ENCODE data around the gene HHATL. TPM values are rescaled to one million over a fixed set of nuclear protein-coding genes. Genes with fewer than 3 reads are reported as not detected.
"Not testable (repeated sequence)": the region's sequence is repeated elsewhere in the genome, so short reads cannot be mapped to it uniquely, and the experiment has no call there.

The HHATL gene
- polyA plus RNA-seq, 1 donor: 73.4 TPM

GRCh38 chr3:42733501-42734262 is 31.1 kb upstream of the HHATL start:
- DNase-seq (ENCODE audit: low read depth): no peak

GRCh38 chr3:42732829-42733459 is 30.3 kb upstream of the HHATL start:
- no peak for DNase-seq (ENCODE audit: low read depth)

DNA sequence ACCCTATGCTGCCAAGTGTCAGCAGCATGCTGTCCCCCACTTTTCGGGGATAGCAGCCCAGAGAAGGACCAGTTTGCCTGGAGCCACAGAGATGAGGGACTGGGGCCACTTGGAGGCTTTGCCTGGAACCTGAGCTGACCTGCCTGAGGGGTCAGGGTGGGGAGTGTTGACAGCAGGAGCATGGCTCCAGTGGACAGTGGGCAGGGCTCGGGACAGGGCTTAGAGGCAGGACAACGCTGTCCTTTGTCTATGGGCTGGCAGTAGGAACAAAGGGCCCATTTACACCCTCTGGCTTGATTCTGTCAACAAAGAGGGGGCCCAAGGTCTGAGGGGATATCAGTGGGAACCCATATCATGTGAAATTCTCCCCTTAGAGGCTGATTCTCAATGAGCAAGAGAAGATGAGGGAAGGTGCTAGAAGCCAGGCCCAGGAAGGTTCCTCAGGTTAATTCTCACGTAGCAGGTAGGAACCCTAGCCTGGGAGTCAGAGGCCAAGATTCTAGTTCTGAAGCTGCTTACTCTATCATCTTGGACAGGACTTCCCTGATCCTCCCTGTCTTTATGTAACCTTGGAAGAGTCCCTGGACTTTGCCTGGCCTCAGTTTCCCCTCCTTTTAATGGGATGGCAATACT is 29.7 kb upstream of the HHATL start:
- DNase-seq (ENCODE audit: low read depth): no peak

DNA sequence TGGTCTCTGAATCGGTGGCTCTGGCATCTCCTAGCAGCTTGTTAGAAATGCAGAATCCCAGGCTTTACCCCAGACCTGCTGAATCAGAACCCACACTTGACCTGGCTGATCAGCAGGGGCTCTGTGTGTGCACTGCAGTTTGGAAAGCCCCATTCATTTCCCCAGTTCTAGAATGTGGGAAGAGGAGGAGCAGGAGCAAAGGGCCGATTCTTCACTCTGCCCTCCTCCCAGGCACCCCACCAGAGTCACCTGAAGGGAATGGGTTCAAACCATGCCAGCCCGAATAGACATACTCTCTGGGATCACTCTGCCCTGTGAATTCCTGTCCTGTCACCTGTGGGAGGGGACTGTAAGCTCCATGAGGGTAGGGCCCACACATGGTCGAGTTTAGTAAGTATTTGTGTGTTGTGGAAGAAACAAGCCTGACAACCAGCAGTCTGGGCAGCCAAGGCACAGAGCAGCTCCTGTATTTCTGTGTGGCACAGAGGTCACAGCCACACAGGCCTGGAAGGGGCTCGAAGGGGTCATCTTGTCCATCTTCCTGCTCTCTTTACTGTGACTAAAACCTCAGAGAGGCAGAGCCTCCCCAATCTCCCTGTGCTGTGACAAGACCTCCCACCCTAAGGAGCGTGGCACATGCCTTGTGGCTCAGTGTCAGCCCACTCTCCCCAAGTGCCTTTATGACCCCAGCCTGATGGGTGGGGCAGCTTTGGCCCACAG is 29.0 kb upstream of the HHATL start:
- no peak for DNase-seq (ENCODE audit: low read depth)

DNA sequence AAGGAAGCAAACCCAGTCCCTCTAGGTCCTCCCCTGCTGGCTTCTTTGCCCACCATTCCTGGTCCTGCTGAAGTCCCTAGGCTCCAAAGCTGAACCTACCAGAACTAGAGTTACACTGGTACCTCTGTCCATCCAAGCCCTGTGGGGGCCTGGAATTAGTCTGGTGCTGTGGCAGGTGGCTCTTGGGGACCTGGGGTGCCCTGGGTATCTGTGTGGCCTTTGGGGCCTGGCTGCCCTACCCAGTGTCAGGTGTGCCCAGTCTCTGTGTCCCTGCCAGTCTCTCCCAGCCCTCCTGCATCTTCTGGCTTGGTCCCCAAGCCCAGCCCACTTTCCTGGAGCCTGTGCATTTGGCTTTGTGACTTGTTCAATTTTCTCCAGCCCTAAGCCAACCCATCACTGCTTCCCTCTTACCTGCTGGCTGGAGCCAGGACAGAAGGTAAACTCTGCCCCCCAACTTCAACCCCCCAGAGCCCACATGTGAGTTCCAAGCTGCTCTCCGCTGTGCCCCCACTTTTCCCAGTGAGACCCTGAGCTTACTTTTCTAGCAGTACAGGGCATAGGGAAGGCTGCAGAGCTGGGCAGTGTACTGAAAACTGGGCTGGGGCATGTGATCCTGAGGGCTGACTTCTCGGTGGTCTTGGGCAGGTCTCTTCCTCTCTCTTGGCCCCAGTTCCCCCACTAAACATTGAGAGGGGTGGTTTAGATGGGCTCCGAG is 28.3 kb upstream of the HHATL start:
- no peak for DNase-seq (ENCODE audit: low read depth)

DNA sequence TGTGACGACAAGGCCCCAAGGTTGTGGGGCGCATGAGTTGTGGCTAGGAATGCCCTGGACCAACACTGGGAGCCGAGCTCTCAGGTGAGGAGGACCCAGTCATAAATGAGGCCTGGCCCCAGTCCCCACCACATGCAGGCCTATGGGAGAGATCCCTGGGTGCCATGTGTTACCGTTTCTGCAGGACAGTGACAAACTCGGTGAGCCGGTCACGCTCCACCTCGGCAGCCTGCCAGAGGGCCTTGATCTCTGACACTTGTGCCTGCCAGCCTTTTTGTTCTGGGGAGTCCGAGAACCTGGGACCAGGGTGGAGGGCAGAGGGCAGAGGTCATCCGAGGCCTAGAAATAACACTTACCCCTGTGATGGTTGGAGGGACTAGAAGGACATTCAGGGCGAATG is 27.7 kb upstream of the HHATL start:
- no peak for DNase-seq (ENCODE audit: low read depth)

- no peak for DNase-seq (ENCODE audit: low read depth)
These were observed 27.0 kb upstream of the HHATL start for GRCh38 chr3:42729404-42730145.

DNA sequence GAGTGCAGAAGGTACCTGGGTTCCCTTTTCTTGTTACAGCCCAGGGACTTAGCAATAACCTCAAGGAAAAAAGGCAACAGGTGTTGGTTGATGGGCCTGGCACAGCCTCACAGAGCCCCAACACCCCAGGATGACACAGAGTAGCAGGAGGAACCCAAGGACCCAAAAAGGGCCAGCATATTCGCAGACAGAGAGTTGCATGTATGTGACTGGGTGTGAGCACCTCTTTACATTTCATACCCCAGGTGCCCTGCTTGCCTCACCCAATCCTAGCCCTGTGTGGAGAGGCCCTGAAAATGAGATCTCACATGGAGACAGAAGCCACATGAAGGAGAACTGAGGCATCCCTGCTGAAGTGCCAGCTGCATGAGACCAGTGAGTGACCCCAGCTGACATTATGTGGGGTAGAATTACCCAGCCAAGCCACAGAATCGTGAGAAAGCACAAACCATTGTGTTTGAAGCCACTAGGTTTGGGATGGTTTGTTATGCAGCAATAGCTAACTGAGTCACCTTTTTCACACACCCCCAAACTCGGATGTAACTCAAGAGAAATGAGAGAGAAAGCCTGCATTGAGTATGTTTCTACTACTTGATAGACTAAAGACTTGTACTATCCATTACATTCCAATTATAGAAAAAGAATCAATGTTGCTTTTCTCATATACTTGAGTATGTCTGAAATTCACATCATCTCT is 26.2 kb upstream of the HHATL start:
- DNase-seq (ENCODE audit: low read depth): no peak

DNA sequence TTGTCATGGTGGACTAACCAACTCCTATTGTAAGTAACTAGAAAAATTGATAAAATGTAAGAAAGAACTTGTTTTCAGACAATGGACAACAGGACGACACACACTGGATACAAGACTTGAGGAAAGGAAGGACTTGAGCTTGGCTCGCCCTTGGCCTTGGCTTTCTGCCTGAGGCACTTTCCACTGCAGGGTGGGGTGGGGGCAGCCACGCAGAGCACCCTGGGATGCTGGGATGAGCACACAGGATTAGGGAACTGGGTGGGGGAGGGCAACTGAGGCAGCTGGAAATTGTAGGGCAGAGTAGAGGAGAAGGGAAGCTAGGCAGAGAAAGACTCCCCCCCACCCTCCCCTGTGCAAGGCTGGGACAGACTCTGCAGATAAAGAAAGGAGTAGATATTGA is 25.5 kb upstream of the HHATL start:
- DNase-seq (ENCODE audit: low read depth): no peak

DNA sequence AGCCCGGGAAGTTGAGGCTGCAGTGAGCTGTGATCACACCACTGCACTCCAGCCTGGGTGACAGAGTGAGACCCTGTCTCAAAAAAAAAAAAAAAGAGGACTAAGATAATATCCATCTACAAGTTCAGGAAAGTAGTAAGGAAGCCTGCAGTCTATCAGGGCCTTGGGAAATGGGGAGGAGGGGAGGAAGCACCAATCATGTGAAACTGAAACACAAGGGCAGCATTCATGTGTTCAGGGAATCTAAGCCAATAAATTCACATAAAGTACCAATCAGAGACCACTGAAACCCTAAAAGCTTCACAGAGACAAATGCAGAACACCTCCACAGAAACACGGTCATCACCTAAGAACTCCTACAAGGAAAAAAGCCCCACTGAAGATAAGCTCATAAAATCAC is 22.9 kb upstream of the HHATL start:
- no peak for DNase-seq (ENCODE audit: low read depth)

DNA sequence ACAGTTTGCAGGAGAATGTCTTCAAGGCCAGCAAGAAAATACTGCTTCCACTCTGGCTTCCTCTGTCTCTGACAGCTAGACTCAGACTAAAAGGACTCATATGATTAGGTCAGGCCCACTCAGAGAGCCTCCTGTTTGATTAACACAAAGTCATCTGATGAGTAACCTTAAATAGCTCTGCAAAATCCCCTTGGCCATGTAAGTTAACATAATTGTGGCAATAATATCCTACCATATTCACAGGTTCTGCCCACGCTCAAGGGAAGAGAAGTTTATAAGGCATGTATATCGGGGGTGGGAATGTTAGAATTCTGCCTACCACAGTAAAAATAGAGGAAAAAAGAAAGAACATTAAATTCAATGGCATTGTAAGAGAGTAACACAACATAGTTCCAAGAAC is 20.6 kb upstream of the HHATL start:
- DNase-seq (ENCODE audit: low read depth): no peak

DNA sequence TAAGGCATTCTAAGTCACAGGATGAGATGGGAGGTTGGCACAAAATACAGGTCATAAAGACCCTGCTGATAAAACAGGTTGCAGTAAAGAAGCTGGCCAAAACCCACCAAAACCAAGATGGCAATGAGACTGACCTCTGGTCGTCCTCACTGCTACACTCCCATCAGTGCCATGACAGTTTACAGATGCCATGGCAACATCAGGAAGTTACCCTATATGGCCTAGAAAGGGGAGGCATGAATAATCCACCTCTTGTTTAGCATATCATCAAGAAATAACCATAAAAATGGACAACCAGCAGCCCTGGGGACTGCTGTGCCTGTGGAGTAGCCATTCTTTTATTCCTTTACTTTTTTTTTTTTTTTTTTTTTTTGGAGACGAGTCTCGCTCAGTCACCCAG is 19.8 kb upstream of the HHATL start:
- not testable (repeated sequence) for DNase-seq (ENCODE audit: low read depth)

- no peak for DNase-seq (ENCODE audit: low read depth)
These were observed 19.1 kb upstream of the HHATL start for GRCh38 chr3:42721690-42722089.

GRCh38 chr3:42720126-42720525 is 17.5 kb upstream of the HHATL start:
- DNase-seq (ENCODE audit: low read depth): no peak

- DNase-seq (ENCODE audit: low read depth): no peak
These were observed 16.4 kb upstream of the HHATL start for GRCh38 chr3:42719002-42719401.

DNA sequence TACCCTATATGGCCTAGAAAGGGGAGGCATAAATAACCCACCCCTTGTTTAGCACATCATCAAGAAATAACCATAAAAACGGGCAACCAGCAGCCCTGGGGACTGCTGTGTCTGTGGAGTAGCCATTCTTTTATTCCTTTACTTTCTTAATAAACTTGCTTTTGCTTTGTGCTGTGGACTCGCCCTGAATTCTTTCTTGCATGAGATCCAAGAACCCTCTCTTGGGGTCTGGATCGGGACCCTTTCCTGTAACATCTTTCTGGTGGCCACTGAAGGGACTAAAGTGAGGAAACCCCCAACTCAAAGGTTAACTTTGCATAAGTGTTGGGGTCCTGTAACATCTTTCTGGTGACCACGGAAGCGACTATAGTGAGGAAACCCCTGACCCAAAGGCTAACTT is 15.7 kb upstream of the HHATL start:
- DNase-seq (ENCODE audit: low read depth): no peak

DNA sequence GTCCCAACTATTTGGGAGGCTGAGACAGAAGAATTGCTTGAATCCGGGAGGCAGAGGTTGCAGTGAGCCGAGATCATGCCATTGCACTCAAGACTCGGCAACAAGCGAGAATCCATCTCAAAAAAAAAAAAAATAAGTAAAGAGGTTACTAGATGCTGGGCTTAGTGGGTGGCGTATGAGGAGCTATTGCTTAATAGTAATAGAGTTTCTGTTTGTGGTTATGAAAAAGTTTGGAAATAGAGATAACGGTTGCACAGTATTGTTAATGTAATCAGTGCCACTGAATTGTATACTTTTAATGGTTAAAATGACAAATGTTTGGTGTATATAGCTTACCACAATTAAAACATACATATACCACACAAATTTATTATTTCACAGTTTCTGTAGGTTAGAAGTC is 14.7 kb upstream of the HHATL start:
- no peak for DNase-seq (ENCODE audit: low read depth)

- no peak for DNase-seq (ENCODE audit: low read depth)
These were observed 11.7 kb upstream of the HHATL start for GRCh38 chr3:42714171-42714852.

DNA sequence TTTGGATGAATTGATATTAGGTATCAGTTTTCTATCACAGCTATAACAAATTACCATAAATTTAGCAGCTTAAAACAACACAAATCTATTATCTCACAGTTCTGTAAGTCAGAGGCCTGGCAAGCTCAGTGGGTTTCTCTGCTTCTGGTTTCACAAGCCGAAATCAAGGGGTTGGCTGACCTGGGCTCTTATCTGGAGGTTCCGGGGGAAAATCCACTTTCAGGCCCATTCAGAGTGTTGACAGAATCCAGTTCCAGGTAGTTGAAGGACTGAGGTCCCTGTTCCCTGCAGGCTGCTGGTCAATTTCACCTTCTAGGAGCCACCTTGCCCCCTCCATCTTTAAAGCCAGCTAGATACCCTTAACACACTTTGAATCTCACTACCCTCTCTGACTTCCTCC is 11.1 kb upstream of the HHATL start:
- DNase-seq (ENCODE audit: low read depth): no peak
